H1 (cell line): Measurements from ENCODE around the gene CIAO2B. TPM values are rescaled to one million over a fixed set of nuclear protein-coding genes. Genes with fewer than 3 reads are reported as not detected.

Experiments
- CTCF ChIA-PET: fragments of 300-600 bp; sonication (Branson Sonifier 250); formaldehyde crosslinking; loops from one replicate; lab custom pipeline; 2021; ENCODE audit not compliant: partially characterized antibody; lab: Charles Lee
- POLR2A ChIA-PET: fragments of 300-600 bp; sonication (Branson Sonifier 250); formaldehyde crosslinking; loops from one replicate; lab custom pipeline; 2021; ENCODE audit warnings: inconsistent platforms; ENCODE audit not compliant: partially characterized antibody; lab: Charles Lee
- DNase-seq, 2 experiments: peaks; one replicate each; pipeline versions ENCODE4 v3.0.0 to v3.0.0-alpha.2; 2010 to 2022; ENCODE audit warnings: low spot score in 2 of 2, low read depth in 1 of 2, mixed read lengths in 1 of 2
- FAIRE-seq: peaks from 2 replicates; lab custom pipeline; 2011; peaks lifted over from hg19 to GRCh38; lab: Jason Lieb, UNC
- H2AFZ ChIP-seq: 2 replicates; pipeline ENCODE4 v1.8.1; 2012; ENCODE audit warnings: low read length, inconsistent platforms
- H2AK5ac ChIP-seq: 2 replicates; pipeline ENCODE4 v1.6.1; 2013; ENCODE audit warnings: low read depth, low read length
- H2BK120ac ChIP-seq: replicated peaks from 2 replicates; pipeline ENCODE3; 2013; ENCODE audit warnings: low read depth, low read length, inconsistent platforms
- H2BK12ac ChIP-seq: 2 replicates; pipeline ENCODE4 v1.6.1; 2013; ENCODE audit warnings: low read depth, low read length
- H2BK15ac ChIP-seq: 2 replicates; pipeline ENCODE4 v1.6.1; 2013; ENCODE audit warnings: low read length
- H2BK20ac ChIP-seq: 2 replicates; pipeline ENCODE4 v1.6.1; 2013; ENCODE audit warnings: low read length
- H2BK5ac ChIP-seq: 2 replicates; pipeline ENCODE4 v1.6.1; 2013; ENCODE audit warnings: low read depth, low read length
- H3K14ac ChIP-seq: 2 replicates; pipeline ENCODE4 v1.6.1; 2013; ENCODE audit warnings: inconsistent platforms; ENCODE audit not compliant: insufficient read length
- H3K18ac ChIP-seq: 2 replicates; pipeline ENCODE4 v1.6.1; 2013; ENCODE audit warnings: low read length; ENCODE audit errors: extremely low read depth
- H3K23ac ChIP-seq: 2 replicates; pipeline ENCODE4 v1.6.1; 2013; ENCODE audit warnings: inconsistent platforms; ENCODE audit not compliant: insufficient read length
- H3K23me2 ChIP-seq: 2 replicates; pipeline ENCODE4 v1.6.1; 2013; ENCODE audit warnings: low read depth, low read length
- H3K27ac ChIP-seq: 2 replicates; pipeline ENCODE4 v1.6.1; 2011; ENCODE audit warnings: low read depth, low read length, inconsistent platforms
- H3K27me3 ChIP-seq, 4 experiments: replicated peaks in 1 of 4; 1 replicate in 1 of 4; 2 replicates in 3 of 4; pipeline versions ENCODE4 v1.6.1 to v1.8.1; 2011 to 2013; ENCODE audit warnings: low read length in 3 of 4, mild to moderate bottlenecking in 3 of 4, inconsistent platforms in 2 of 4, mixed read lengths in 2 of 4, moderate library complexity in 1 of 4; ENCODE audit not compliant: control insufficient read depth in 3 of 4, insufficient read depth in 3 of 4; ENCODE audit errors: extremely low read depth in 1 of 4
- H3K36me3 ChIP-seq, 4 experiments: 2 replicates each; pipeline versions ENCODE4 v1.6.1 to v1.8.1; 2011 to 2013; ENCODE audit warnings: mild to moderate bottlenecking in 4 of 4, low read length in 3 of 4, moderate library complexity in 2 of 4, control low read depth in 1 of 4, inconsistent platforms in 1 of 4; ENCODE audit not compliant: insufficient read depth in 4 of 4, control insufficient read depth in 2 of 4
- H3K4ac ChIP-seq: replicated peaks from 2 replicates; pipeline ENCODE3; 2013; ENCODE audit warnings: low read length, low read depth, mixed read lengths, inconsistent platforms; ENCODE audit not compliant: insufficient read length
- H3K4me1 ChIP-seq, 4 experiments: replicated peaks in 1 of 4; 1 replicate in 1 of 4; 2 replicates in 3 of 4; pipeline versions ENCODE4 v1.6.1 to v1.8.1; 2011 to 2013; ENCODE audit warnings: low read length in 3 of 4, inconsistent platforms in 2 of 4, mixed read lengths in 1 of 4; ENCODE audit not compliant: insufficient read depth in 4 of 4, control insufficient read depth in 3 of 4
- H3K4me2 ChIP-seq, 2 experiments: 2 replicates each; pipeline versions ENCODE4 v1.6.1 to v1.8.1; 2011 to 2013; ENCODE audit warnings: low read depth in 2 of 2, low read length in 2 of 2, control low read depth in 1 of 2, inconsistent platforms in 1 of 2, mild to moderate bottlenecking in 1 of 2; ENCODE audit not compliant: insufficient read depth in 1 of 2
- H3K4me3 ChIP-seq, 4 experiments: fragments of 200-600, 300-600 bp in 1 of 4; sonication (generic), shearing (Covaris generic), sonication (Bioruptor Twin) in 1 of 4; 2 replicates each; pipeline versions ENCODE4 v1.5.1 to v1.8.1; 2011 to 2016; ENCODE audit warnings: low read length in 4 of 4, low read depth in 3 of 4, control low read depth in 2 of 4, inconsistent platforms in 2 of 4, mild to moderate bottlenecking in 2 of 4, mixed read lengths in 1 of 4, moderate library complexity in 1 of 4; ENCODE audit not compliant: insufficient read depth in 2 of 4; ENCODE audit errors: extremely low read depth in 1 of 4
- H3K56ac ChIP-seq: replicated peaks from 2 replicates; pipeline ENCODE3; 2013; ENCODE audit warnings: low read depth, mild to moderate bottlenecking, mixed read lengths, low read length, inconsistent platforms; ENCODE audit not compliant: insufficient read length
- H3K79me1 ChIP-seq: 2 replicates; pipeline ENCODE4 v1.6.1; 2013; ENCODE audit warnings: low read depth, low read length, control low read depth
- H3K79me2 ChIP-seq, 2 experiments: 2 replicates each; pipeline versions ENCODE4 v1.6.1 to v1.8.1; 2012 to 2013; ENCODE audit warnings: low read length in 2 of 2, mild to moderate bottlenecking in 2 of 2, inconsistent platforms in 1 of 2; ENCODE audit not compliant: insufficient read depth in 2 of 2, control insufficient read depth in 1 of 2
- H3K9ac ChIP-seq, 4 experiments: replicated peaks in 1 of 4; 1 replicate in 1 of 4; 2 replicates in 3 of 4; pipeline versions ENCODE4 v1.6.1 to v1.8.1; 2011 to 2013; ENCODE audit warnings: low read depth in 3 of 4, low read length in 3 of 4, control low read depth in 2 of 4, mild to moderate bottlenecking in 2 of 4, moderate library complexity in 2 of 4, inconsistent platforms in 1 of 4; ENCODE audit errors: extremely low read depth in 1 of 4
- H3K9me3 ChIP-seq, 2 experiments: 2 replicates each; pipeline versions ENCODE4 v1.6.1 to v1.8.1; 2012 to 2013; ENCODE audit warnings: mild to moderate bottlenecking in 2 of 2, moderate library complexity in 2 of 2, control low read depth in 1 of 2, inconsistent platforms in 1 of 2, low read depth in 1 of 2, low read length in 1 of 2, mixed read lengths in 1 of 2; ENCODE audit not compliant: insufficient read depth in 2 of 2
- H4K20me1 ChIP-seq, 2 experiments: replicated peaks in 1 of 2; 2 replicates each; pipeline versions ENCODE3 to v1.8.1; 2011 to 2013; ENCODE audit warnings: inconsistent platforms in 2 of 2, low read length in 2 of 2, mild to moderate bottlenecking in 1 of 2; ENCODE audit not compliant: insufficient read depth in 2 of 2, control insufficient read depth in 1 of 2
- H4K5ac ChIP-seq: 2 replicates; pipeline ENCODE4 v1.6.1; 2013; ENCODE audit warnings: low read length, low read depth, mixed read lengths, inconsistent platforms; ENCODE audit not compliant: insufficient read length
- H4K8ac ChIP-seq: 2 replicates; pipeline ENCODE4 v1.8.0; 2013; ENCODE audit warnings: mild to moderate bottlenecking, moderate library complexity, low read length, inconsistent platforms; ENCODE audit not compliant: insufficient read depth; ENCODE audit errors: extremely low read depth
- H4K91ac ChIP-seq: replicated peaks from 2 replicates; pipeline ENCODE3; 2013; ENCODE audit warnings: low read length, mixed read lengths, inconsistent platforms; ENCODE audit not compliant: insufficient read length
- CHD1 ChIP-seq: IDR thresholded peaks from 2 replicates; pipeline ENCODE4 v1.6.1; 2012; ENCODE audit warnings: low read depth, low read length, improper control_type of control experiment
- CHD2 ChIP-seq: IDR thresholded peaks from 2 replicates; pipeline ENCODE4 v1.6.1; 2012; ENCODE audit warnings: low read length, improper control_type of control experiment
- EGR1 ChIP-seq: IDR thresholded peaks from 2 replicates; pipeline ENCODE4 v1.6.1; 2011; ENCODE audit warnings: low read depth, low read length, borderline replicate concordance
- EP300 ChIP-seq, 2 experiments: IDR thresholded peaks; 1 replicate in 1 of 2; 2 replicates in 1 of 2; pipeline ENCODE4 v1.6.1; 2011 to 2012; ENCODE audit warnings: low read depth in 2 of 2, low read length in 2 of 2, mild to moderate bottlenecking in 2 of 2, borderline replicate concordance in 1 of 2, inconsistent platforms in 1 of 2, moderate library complexity in 1 of 2
- SIN3A ChIP-seq, 2 experiments: IDR thresholded peaks in 1 of 2; conservative IDR thresholded peaks in 1 of 2; 2 replicates each; pipeline ENCODE4 v1.6.1; 2011 to 2012; ENCODE audit warnings: low read length in 2 of 2, improper control_type of control experiment in 1 of 2, low read depth in 1 of 2, mild to moderate bottlenecking in 1 of 2
- SP2 ChIP-seq: IDR thresholded peaks from 2 replicates; pipeline ENCODE4 v1.6.1; 2012; ENCODE audit warnings: mild to moderate bottlenecking, low read length, inconsistent platforms
- ZNF274 ChIP-seq: IDR thresholded peaks from 2 replicates; pipeline ENCODE4 v1.7.0; 2012; ENCODE audit warnings: low read length, borderline replicate concordance; ENCODE audit errors: extremely low read depth
- WGBS, 2 experiments: shearing (Covaris generic) in 1 of 2; methylation state at CpG; one replicate each; pipeline versions ENCODE4 v1.1.6 to v1.1.7; 2013 to 2015; ENCODE audit warnings: low lambda C conversion rate in 2 of 2, mixed read lengths in 2 of 2, inconsistent platforms in 1 of 2, low coverage in 1 of 2, missing lambda C conversion rate in 1 of 2; ENCODE audit not compliant: insufficient replicate concordance in 2 of 2, insufficient coverage in 1 of 2, insufficient read length in 1 of 2; ENCODE audit errors: extremely low coverage in 1 of 2, missing lambda C conversion rate in 1 of 2; 5-methylcytosine and 5-hydroxymethylcytosine counted together
- polyA plus RNA-seq, 7 experiments: library from polyadenylated mRNA; depleted of rRNA in 3 of 7; stranded (reverse) in 5 of 7; unstranded in 2 of 7; fragments of >200 nt in 5 of 7; fragments of 200-250 nt in 2 of 7; gene quantifications; 1 replicate in 5 of 7; 2 replicates in 1 of 7; 4 replicates in 1 of 7; pipeline versions ENCODE4 v1.2.1 to v1.2.3, GENCODE V29; 2011 to 2013; ENCODE audit warnings: missing spikeins in 2 of 7, mixed read lengths in 2 of 7
- total RNA-seq: library from RNA; stranded (reverse); fragmentation: NEBNext Ultra II Directional; extraction: Animal tissue kit (Norgen Biotek cat#: 25700); gene quantifications from 2 replicates; pipeline ENCODE4 v1.2.1, GENCODE V29; 2021
- TF ChIP-seq, protein P1 (sequence below), 3 experiments: IDR thresholded peaks; 1 replicate in 2 of 3; 2 replicates in 1 of 3; pipeline versions ENCODE4 v1.5.1 to v1.6.1; 2011; ENCODE audit warnings: low read length in 3 of 3, mild to moderate bottlenecking in 3 of 3, inconsistent platforms in 2 of 3, low read depth in 1 of 3, moderate library complexity in 1 of 3; ENCODE audit not compliant: insufficient read depth in 1 of 3; ENCODE audit errors: control extremely low read depth in 1 of 3
- TF ChIP-seq, protein P2 (sequence below): IDR thresholded peaks from 2 replicates; pipeline ENCODE4 v1.6.1; 2012; ENCODE audit warnings: inconsistent platforms

Gene CIAO2B
- total and polyA plus RNA-seq, 2 of the 8 experiments (the other 6 are each of a cell fraction or from before 2014, with no cell fraction given) = 65.6 to 248 TPM

DNA sequence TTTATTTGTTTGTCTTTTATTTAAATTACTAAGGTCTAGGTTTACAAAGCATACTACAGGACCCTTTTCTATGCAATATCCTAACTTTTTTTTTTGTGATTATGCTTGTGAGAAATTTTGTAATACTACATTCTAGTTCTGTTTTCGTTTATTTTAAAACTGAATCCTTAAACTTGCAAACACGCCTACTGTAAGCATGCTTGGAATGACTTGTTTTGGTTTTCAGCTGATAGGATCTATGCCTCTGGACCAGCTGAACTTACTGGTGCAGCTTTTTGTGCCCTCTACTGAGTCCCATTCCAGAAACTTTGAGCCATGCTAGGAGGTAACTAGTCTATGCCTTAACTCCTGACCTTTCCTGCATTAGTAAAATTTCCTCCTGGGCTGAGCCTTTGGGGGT lies 47.9 kb downstream of the CIAO2B start:
- H2AFZ ChIP-seq = no peak overlapping the region
- H2BK5ac ChIP-seq = no peak overlapping the region
- H4K91ac ChIP-seq = no peak overlapping the region
- H3K9ac ChIP-seq = no peak overlapping the region
- no peaks in the 10 kb centered on the region for H3K9me3 ChIP-seq
- peaks cover 7 to 19% of the 10 kb centered on the region in 2 experiments for H4K20me1 ChIP-seq
- no peak overlapping the region for H2BK120ac ChIP-seq
- H3K4me1 ChIP-seq = peaks cover 0 to 5% (median under 1%) of the 10 kb centered on the region in 4 experiments; a peak in 1 of 7 replicates
- WGBS, 2 experiments = 94% methylated on average over 2 of the region's 2 CpGs; no CpG with 5 or more reads in 1 of the 2 experiments
- H2AK5ac ChIP-seq = no peak overlapping the region
- H3K27ac ChIP-seq = no peak overlapping the region
- H3K14ac ChIP-seq = no peak overlapping the region
- no peak for FAIRE-seq
- peaks cover 12% of the 10 kb centered on the region for H3K79me1 ChIP-seq
- ChIA-PET CTCF (interaction anchor here (1.3 to 42.0 kb wide), 3 partner anchors 9 to 29 kb away, joined by 4 to 1009 read pairs (median 4); partner anchors contain the start of genes CDH16 and RRAD), POLR2A (interaction anchor here (1.2 to 1.5 kb wide), 2 partner anchors 9 to 21 kb away, joined by 3 to 4 read pairs; no protein-coding TSS in a partner anchor)
- H3K23ac ChIP-seq = no peak overlapping the region
- H3K79me2 ChIP-seq = peaks cover 0 to 27% of the 10 kb centered on the region in 2 experiments; a peak in 3 of 4 replicates
- no peaks in the 10 kb centered on the region for H3K27me3 ChIP-seq
- H3K36me3 ChIP-seq = peaks cover 10 to 34% (median 22%) of the 10 kb centered on the region in 4 experiments
- no peak overlapping the region for H3K4me2 ChIP-seq
- H3K18ac ChIP-seq = no peak overlapping the region
- no peak for DNase-seq
- H2BK15ac ChIP-seq = no peak overlapping the region
- no peak overlapping the region for H3K56ac ChIP-seq
- no peak overlapping the region for H2BK12ac ChIP-seq
- H3K4ac ChIP-seq = no peak overlapping the region
- H3K4me3 ChIP-seq = no peak overlapping the region
- H2BK20ac ChIP-seq = no peak overlapping the region
- H4K8ac ChIP-seq = no peak overlapping the region
- H4K5ac ChIP-seq = no peak overlapping the region
- H3K23me2 ChIP-seq = no peaks in the 10 kb centered on the region; the same call in 1 of the 2 replicates
- TF ChIP-seq, protein P1, sequence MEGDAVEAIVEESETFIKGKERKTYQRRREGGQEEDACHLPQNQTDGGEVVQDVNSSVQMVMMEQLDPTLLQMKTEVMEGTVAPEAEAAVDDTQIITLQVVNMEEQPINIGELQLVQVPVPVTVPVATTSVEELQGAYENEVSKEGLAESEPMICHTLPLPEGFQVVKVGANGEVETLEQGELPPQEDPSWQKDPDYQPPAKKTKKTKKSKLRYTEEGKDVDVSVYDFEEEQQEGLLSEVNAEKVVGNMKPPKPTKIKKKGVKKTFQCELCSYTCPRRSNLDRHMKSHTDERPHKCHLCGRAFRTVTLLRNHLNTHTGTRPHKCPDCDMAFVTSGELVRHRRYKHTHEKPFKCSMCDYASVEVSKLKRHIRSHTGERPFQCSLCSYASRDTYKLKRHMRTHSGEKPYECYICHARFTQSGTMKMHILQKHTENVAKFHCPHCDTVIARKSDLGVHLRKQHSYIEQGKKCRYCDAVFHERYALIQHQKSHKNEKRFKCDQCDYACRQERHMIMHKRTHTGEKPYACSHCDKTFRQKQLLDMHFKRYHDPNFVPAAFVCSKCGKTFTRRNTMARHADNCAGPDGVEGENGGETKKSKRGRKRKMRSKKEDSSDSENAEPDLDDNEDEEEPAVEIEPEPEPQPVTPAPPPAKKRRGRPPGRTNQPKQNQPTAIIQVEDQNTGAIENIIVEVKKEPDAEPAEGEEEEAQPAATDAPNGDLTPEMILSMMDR (IDR thresholded peaks at IDR 0.05; ENCODE audit: control extremely low read depth in 1 of 3, insufficient read depth in 1 of 3, low read depth in 1 of 3, low read length in 3 of 3) = no peak
- TF ChIP-seq SP2 (no peak), EP300 (IDR thresholded peaks at IDR 0.05; ENCODE audit: borderline replicate concordance in 1 of 2, low read depth in 2 of 2, low read length in 2 of 2) (no peak), EGR1 (no peak), ZNF274 (no peak), SIN3A (conservative IDR thresholded peaks at IDR 0.05 in 1 of 2, IDR thresholded peaks at IDR 0.05 in 1 of 2; ENCODE audit: low read depth in 1 of 2, low read length in 2 of 2) (no peak), CHD2 (no peak), CHD1 (no peak)
- TF ChIP-seq, protein P2, sequence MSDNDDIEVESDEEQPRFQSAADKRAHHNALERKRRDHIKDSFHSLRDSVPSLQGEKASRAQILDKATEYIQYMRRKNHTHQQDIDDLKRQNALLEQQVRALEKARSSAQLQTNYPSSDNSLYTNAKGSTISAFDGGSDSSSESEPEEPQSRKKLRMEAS = no peak
